BJ (cell line): ENCODE data around the gene AGXT. TPM values are rescaled to one million over a fixed set of nuclear protein-coding genes. Genes with fewer than 3 reads are reported as not detected.

Experiments used
- CTCF ChIA-PET: fragments of 350-600 bp; formaldehyde crosslinking; extraction: SDS; loops from one replicate; lab custom pipeline; 2021; ENCODE audit warnings: antibody characterized with exemption, inconsistent platforms; lab: Yijun Ruan, JAX
- POLR2A ChIA-PET: fragments of 300-600 bp; sonication (Branson Sonifier 250); formaldehyde crosslinking; extraction: SDS; loops from one replicate; lab custom pipeline; 2021; ENCODE audit warnings: antibody characterized with exemption; lab: Charles Lee
- DNase-seq: peaks from one replicate; pipeline ENCODE4 v3.0.0-alpha.2; 2011; ENCODE audit warnings: low read depth
- H3K27me3 ChIP-seq: 2 replicates; pipeline ENCODE4 v1.6.0; 2011; ENCODE audit warnings: low read length; ENCODE audit not compliant: control insufficient read depth, insufficient read depth
- H3K36me3 ChIP-seq: 2 replicates; pipeline ENCODE4 v1.5.1; 2011; ENCODE audit warnings: low read length; ENCODE audit not compliant: control insufficient read depth, insufficient read depth
- H3K4me3 ChIP-seq: 2 replicates; pipeline ENCODE4 v1.5.1; 2011; ENCODE audit warnings: low read depth, mild to moderate bottlenecking, control low read depth, low read length
- polyA plus RNA-seq: library from polyadenylated mRNA; depleted of rRNA; stranded (reverse); fragments of >200 nt; gene quantifications from 2 replicates; pipeline ENCODE4 v1.2.3, GENCODE V29; 2011
- TF ChIP-seq, protein P1 (sequence below): IDR thresholded peaks from 2 replicates; pipeline ENCODE4 v1.5.1; 2011; ENCODE audit warnings: low read depth, mild to moderate bottlenecking, control low read depth, inconsistent platforms, low read length, moderate library complexity; ENCODE audit not compliant: insufficient read depth

Gene AGXT
- polyA plus RNA-seq, 1 experiment, result not detected

DNA sequence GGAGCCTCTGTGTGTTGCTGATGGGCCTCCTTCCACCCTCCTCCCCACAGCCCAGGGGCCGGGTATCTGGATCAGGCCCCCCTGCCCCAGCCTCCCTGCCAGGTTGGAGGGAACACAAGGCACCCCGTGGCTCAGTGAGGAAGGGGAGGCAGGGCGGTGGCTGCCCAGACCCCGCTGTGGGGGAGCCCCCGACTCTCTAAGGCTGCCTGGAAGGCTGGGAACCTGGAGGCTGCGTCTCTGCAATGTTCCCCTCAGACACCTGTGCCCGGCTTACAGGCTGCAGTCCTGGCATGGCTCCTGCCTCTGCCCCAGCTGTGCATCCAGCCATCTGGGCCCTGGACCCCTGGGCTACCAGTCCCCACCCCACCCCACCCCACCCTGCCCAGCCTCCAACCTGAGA is 27.8 kb downstream of the AGXT start:
- no peak for DNase-seq
- POLR2A ChIA-PET, result no interaction called here
- no peak overlapping the region for H3K4me3 ChIP-seq
- TF ChIP-seq, protein P1, sequence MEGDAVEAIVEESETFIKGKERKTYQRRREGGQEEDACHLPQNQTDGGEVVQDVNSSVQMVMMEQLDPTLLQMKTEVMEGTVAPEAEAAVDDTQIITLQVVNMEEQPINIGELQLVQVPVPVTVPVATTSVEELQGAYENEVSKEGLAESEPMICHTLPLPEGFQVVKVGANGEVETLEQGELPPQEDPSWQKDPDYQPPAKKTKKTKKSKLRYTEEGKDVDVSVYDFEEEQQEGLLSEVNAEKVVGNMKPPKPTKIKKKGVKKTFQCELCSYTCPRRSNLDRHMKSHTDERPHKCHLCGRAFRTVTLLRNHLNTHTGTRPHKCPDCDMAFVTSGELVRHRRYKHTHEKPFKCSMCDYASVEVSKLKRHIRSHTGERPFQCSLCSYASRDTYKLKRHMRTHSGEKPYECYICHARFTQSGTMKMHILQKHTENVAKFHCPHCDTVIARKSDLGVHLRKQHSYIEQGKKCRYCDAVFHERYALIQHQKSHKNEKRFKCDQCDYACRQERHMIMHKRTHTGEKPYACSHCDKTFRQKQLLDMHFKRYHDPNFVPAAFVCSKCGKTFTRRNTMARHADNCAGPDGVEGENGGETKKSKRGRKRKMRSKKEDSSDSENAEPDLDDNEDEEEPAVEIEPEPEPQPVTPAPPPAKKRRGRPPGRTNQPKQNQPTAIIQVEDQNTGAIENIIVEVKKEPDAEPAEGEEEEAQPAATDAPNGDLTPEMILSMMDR, result no peak
- H3K36me3 ChIP-seq, result no peaks in the 10 kb centered on the region
- CTCF ChIA-PET, result no interaction called here
- no peaks in the 10 kb centered on the region for H3K27me3 ChIP-seq

DNA sequence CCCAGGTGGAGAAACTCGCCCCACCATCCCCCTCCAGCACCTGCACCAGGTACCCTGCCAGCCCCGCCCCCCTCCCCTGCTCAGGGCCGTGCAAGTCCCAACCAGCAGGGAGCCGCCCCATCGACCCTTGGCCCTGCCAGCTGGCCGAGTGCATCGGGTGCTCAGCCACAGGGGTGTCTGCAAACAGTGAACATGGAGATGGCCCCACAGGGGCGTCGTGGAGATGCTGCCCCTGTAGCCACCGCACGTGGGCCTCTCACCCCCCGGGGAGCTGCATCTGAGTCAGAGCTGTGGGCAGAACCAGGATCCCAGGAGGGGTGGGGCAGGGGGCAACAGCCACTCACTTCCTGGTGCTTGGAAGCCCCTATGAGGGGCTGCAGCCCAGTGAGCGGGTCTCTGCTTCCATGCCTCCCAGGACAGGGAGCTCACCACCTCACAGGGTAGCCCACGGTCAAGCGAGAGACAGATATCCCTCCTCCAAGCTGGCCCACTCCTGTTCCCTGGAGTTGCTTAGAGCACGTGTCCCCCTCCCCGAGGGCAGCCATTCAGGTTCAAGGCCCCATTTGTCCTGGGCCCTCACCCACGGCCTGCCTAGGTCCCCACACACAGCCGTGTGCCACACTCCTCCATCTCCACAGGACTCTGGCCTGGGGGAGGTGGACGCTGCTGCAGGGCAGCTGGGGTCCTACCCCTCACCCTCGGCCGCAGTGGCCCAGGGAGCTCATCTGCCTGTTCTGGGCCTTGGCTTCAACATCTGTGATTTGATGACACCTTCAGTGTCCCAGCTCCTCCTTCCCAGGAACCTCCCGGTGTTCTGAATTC is 28.5 kb downstream of the AGXT start:
- TF ChIP-seq, protein P1, result no peak
- POLR2A ChIA-PET, result no interaction called here

DNA sequence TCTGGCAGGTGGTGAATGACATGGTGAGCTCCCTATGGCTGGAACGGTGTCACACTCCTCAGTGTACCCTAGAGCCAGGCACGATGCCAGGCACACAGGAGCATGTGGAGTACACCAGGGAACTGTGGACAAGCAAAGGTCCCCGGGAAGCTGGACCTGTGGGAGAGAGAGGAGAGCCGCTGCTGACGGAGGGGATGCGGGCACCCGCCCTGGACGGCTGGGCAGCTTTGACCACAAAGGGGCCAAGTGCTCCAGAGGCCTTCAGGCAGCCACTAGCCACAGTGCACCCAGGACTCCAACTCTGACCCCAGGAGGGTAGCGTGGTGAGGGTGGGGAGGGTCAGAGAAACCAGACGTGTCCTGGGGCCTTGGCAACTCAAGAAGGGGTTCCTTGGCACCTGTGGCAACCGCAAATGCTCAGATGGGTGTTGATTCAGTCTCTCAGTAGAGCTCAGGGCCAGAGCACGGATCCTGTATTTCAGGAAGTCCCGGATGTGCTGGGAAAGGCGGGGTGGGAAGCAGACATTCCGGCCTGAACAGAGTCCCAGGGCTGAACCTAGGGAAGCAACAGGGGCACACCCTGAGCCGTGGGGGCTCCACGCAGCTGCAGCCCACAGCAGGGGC is 29.6 kb downstream of the AGXT start:
- ChIA-PET POLR2A (no interaction called here), CTCF (interaction anchor here (1.4 to 2.8 kb wide), 3 partner anchors 11 to 17 kb away, joined by 3 to 18 read pairs (median 8); no protein-coding TSS in a partner anchor)
- Histone ChIP-seq H3K36me3 (no peaks in the 10 kb centered on the region), H3K27me3 (peaks cover 2% of the 10 kb centered on the region; the same call in 1 of the 2 replicates), H3K4me3 (no peak overlapping the region)
- no peak for DNase-seq
- TF ChIP-seq, protein P1, result no peak

More for the DNA sequence above, 28.5 kb downstream of the AGXT start:
- Histone ChIP-seq H3K4me3 (no peak overlapping the region), H3K36me3 (no peaks in the 10 kb centered on the region), H3K27me3 (0 out of 2 replicates have a peak, but pooled peaks cover 2% of the 10 kb centered on the region)
- DNase-seq, result no peak
- CTCF ChIA-PET, result interaction anchor here (1.8 kb wide), 1 partner anchor 18 kb away, joined by 8 read pairs; no protein-coding TSS in a partner anchor

DNA sequence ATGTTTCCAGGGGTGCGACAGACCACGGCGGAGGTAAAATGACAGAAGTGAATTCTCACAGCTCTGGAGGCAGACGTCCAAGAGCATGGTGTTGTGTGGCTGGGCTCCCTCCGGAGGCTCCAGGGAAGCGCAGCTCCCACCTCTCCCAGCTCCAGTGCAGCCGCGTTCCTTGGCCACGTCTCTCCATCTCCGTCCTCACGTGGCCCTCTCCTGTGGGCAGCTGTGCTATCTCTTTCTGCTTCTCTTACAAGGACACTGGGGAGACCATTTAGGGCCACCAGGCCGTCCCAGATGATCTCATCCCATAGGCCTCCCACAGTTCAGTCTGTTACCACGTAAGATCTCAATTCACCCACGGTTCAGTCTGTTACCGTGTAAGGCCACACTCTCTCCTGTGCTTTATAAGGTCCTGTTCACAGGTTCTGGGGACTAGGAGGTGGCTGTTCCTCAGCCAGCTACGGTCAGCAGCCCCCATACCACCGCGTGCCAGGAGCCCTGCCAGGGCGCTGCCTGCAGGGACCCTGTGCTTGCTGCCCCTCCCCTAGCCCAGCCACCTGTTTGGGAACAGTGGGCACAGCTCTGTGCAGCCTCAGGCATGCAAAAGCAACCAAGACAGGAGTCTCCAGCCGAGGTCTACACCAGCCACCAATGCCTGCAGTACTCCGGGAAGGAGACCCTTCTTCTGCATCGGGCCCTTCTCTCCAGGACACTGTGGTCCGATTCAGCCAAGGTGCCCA is 30.3 kb downstream of the AGXT start:
- Histone ChIP-seq H3K36me3 (no peaks in the 10 kb centered on the region), H3K27me3 (peaks cover 2% of the 10 kb centered on the region; the same call in 1 of the 2 replicates), H3K4me3 (no peak overlapping the region)
- CTCF ChIA-PET, result interaction anchor here (0.7 to 2.8 kb wide), 4 partner anchors 10 to 16 kb away, joined by 3 to 18 read pairs (median 6); no protein-coding TSS in a partner anchor
- DNase-seq, result no peak
- TF ChIP-seq, protein P1, result no peak
- POLR2A ChIA-PET, result no interaction called here
